HG03139 (cell line): Measurements from ENCODE around the gene KRTAP8-1.

ENCODE experiments used
- ATAC-seq: cut with Tn5 transposase; IDR thresholded peaks from one replicate; pipeline ENCODE4 v1.9.1; 2021; ENCODE audit not compliant: unreplicated experiment

The KRTAP8-1 gene, protein sequence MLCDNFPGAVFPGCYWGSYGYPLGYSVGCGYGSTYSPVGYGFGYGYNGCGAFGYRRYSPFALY

DNA sequence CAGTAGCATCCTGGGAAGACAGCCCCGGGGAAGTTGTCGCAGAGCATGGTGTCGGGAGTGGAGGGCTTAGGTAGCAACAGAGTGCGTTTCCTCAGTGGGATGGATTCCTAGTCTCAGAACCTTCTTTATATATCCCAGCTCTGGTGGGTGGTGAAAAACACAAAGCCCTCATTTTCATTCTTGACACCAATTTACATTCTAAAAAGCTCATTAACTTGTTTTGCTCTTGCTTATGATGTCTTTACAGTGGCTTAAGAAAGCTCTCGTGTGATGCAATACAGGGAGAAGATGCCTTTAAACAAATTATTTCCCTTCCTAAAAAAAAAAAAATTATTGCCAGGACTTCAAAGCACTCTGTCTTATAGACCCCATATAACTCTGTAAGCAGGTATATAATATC, at the start of gene KRTAP8-1:
Gene KRTAP8-1, minus strand, starts transcription at position 101 of the 400 bp plus-strand sequence. Its CDS starts 54 bp downstream, at position 47.
- ATAC-seq: no peak

DNA sequence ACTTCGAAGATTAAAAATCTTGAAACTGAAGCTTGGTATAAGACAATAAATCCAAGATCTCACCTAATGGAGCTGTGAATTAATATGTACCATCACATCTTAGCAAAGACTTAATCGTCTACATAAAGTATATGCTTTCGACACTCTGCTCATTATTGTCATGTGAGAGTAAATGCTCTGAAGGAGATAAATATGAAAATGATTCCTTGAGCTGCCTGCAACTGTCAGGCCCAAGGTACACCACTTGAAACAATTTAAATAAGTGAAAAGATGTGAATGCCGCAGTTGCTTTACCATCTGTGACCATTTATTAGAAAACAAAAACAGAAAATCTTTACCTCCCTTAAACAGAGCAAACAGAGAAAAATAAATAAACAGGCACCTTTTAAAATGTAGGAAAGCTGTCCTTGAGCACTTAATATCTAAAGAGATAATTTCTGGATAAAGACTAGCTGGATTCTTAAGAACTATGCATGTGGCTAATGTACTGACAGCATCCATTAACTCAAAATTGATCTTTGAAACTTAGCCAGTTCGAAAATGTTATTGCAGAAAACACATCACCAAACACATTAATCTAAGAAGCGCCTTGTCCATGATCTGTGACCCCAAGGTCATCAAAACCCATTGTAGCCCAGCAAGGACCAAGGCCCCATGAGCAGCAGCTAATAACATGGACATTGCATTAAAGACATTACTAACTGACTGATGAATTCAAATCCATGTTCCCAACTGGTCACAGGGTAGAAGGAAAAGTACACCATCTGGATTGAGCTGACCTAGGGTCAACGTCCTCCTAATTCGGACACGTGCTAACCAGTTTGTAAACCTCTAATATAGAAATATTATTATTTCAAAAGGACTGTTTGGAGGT, 34.8 kb upstream of the KRTAP8-1 start:
- ATAC-seq: no peak

DNA sequence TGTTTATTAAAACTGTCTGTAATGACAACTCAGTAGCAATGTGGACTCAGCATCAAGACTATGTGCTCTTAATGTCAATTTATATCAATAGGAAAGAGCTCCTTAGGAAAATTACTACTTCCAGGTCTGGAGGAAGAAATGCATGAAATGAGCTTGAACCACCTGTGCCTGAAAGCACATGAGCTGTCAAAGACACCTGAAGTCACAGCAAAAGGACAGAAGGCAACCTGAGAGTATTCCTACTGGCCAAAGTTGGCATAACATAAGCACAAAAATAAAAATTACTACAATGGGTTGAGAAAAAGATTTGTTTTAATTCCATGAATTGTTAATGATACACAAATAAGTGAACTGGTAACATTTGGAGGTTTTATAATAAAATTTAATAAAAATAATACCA, 29.9 kb upstream of the KRTAP8-1 start:
- ATAC-seq: no peak

DNA sequence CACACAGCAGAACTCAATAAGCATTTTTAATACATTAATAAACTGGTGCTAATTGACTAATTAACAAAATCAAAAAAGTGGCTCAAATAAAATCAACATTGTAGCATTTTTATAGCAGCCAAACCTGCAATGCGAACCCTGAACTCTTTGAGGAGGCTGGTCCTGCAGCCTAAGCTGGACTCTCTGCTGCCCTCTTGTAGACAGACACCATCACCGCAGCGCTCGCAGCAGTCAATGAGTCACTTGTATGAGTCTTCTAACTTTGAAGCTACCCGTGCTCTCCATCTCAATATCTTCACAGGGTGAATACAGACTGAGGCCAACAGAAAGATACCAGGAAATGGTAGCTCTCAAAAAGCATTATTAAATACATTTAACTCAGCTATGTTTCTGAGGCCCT, 26.2 kb upstream of the KRTAP8-1 start:
- ATAC-seq: no peak

DNA sequence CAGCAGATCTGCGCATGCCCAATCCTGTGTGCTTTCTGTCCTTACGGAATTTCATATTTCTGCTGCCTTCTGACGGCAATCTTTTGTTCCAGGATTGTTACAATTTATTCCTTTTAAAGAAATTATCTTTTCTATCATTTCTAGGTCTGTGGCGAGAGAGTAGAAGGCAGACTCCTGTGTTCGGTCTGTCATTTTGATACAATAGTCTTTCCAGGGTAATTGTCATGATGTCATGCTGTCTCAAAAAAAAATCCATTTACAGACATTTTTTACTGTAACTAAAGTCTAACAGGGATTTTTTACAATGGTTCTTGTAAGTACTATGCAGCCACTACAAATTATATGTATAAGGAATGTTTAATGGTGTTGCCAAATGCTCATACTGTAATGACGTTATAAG, 25.5 kb upstream of the KRTAP8-1 start:
- ATAC-seq: no peak

DNA sequence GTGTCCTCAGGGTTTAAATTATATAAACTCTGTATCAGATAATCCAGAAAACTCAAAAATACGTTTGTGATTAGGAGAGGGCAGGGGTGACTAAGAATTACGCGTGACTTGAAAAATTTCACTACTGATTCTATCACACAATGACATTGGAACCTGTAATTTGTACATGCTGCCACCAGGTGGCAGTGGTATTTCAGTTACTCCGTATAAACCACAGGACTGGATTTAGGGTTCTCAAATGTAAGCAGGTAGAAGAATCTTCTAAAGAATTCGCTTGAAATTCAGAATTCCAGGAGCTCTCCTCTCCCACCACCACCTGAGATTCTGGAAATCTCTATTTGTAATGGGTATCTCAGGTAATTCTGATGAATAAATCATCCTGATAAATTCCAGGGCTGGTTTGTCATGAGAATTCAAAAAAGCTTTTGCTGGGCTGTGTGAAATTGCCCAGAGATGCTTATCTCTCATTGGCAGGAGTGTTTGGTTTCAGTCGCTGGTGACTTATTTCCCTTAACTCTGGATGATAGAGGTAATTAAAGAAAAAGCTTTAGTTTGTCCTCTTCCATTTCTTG, 18.2 kb upstream of the KRTAP8-1 start:
- ATAC-seq: no peak

DNA sequence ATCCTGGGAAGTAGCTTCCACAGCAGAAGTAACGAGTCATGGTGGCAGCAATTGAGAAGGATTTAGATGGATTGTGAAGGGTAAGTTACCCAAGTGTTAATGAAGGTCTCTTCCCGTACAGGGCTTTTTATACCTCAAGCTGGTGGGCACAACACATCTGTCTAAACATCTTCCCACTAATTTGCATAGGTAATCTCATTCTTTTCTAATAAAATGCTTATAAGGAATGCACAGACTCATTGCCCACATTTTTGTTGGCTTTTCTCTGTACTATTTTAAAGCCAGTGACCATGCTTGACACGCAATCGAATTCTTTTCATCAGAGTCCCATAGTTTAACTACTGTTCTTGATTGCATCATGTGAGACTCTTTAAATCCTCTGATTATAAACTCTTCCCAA, 16.6 kb upstream of the KRTAP8-1 start, which contains the start of gene KRTAP7-1:
Gene KRTAP7-1, minus strand, starts transcription at position 101 of the 400 bp plus-strand sequence. Its CDS starts 61 bp downstream, at position 40.
- no peak for ATAC-seq

DNA sequence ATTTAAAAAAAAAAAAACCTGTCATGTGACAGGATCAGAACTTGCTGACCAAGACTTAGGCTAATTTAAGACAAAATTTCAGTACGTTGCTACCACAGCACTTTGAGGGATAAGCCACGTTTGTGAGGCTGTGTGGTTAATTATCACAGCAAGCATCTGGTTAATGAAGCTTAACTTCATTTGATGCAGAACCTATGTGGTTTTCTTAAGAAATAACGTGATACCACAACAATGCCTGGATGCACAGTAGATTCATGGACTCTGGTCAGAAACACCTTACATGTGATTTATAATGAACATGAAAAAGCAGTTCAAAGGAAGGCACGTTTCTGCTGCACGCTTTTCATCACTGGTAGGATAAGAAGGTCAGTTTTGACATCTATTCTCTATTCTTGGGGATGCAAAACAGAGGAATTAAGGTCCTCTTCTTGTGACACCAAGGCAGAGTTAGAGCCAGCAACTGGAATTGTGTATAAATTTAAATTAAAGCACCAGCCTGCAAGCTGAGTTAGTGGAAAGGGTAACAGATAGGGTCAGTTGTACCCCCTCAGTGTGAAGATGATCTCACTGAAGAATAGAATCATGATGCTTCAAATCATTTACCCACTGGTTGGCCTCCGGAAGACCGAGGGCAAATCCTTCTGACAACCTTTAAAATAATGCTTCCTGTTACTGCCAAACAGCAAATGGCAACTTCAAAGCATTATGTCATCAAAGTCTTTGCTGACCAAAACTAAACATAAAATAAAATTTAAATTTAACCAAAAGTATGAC, 6.0 kb upstream of the KRTAP8-1 start:
- ATAC-seq: no peak

DNA sequence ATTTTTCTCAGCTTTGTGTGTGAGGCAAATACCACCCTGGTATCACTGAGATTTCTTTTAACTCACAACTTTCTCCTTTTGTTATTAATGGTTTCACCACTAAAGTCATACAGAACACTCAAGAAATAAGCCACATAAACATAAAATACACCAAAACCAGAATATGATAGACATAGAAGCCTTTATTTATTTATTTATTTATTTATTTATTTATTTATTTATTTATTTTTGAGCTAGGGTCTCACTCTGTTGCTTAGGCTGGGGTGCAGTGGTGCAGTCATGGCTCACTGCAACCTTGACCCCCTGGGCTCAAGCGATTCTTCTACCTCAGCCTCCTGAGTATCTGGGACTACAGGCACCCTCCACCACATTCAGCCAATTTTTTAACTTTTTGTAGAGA, 12.5 kb downstream of the KRTAP8-1 start:
- no peak for ATAC-seq

DNA sequence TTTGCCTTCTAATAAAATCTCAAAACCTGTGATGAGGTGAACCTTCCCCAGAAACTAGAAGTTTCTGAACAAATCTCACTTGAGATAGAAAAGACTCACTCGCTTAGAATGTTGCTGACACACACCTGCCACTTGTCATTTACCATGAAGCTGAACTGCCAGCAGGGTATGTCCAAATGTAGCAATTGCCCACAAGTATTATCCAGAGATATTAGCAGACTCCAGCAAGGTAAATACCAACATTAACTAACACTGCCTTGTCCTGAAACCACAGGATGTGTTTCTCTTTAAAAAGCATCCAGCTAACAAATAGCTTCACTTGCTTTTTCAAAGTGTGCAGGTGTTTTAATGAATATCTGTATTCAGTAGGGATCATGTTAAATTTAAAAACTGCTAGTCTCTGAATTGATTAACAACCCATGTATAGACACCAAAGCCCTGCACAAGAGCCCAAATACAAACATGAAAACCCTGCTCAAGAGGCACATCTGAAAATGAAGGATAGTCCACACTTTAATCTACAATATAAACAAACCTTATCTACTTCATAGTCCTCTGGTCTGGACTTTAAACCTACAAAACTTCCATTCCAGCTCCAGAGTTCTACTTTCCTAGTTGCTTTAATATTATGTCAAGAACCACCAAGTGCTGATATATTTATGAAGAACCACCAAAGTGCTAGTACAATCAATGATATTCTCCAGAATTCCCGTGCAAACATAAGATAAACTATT, 19.3 kb downstream of the KRTAP8-1 start:
- no peak for ATAC-seq

DNA sequence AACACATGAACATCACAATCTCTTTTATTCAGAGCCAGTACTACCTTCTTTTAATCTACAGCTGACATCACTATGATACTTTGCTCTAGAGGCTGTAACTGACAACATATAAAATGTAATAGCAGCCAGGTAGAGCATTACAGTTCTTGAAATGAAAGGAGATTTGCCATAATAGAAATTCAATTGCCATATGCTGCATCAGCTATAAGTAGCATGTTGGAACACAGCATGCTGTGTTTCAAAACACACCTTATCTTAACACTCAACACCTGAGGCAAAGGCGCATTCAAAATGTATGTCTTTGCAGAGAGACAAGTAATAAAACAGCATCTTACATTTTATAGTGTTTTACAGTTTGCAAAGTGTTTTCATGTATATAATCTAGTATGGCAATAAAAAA, 33.8 kb downstream of the KRTAP8-1 start:
- ATAC-seq: no peak

DNA sequence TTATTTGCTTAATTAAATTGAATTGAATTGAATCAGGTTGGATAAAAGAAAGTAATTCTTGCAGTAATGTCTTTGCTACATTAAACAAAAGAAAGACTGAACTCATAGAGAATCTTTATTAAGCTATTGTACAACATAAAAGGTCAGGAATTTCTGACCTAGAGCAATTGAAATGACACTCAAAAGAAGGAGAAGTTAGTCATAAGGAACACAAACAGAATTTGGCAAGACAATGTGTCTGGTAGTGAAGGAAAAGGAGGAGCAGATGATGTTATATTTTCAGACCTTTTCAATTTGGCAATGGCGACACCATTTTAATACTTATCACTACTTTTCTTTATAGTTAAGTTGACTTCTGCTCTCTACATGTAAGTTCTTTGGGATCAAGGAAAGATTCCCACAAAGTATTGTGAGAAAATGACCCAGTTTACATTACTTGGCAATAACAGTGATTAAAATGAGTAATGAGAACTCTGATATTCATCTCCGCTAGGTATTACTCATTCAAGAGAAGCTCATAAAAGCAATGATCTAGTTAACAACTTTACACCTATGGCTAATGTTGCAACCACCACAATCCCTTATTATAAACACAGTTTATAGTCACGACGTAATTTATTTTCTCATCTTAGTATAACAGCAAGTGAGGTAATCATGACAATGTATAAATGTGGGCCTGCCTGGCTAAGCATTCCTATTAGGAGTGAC, 43.2 kb downstream of the KRTAP8-1 start:
- no peak for ATAC-seq
